SK-N-SH treated with all-trans-retinoic acid at 6 μM for 48 hours (cell line): ENCODE measurements around the gene ZNF423.
"Not testable (repeated sequence)": the region's sequence is repeated elsewhere in the genome, so short reads cannot be mapped to it uniquely, and the experiment has no call there.

Experiments
- ATAC-seq: fragments of 200-7000 bp; cut with Tn5 transposase; 3 replicates; pipeline ENCODE4 v1.9.1; 2020; ENCODE audit warnings: mild to moderate bottlenecking, moderate library complexity
- ARNTL ChIP-seq: fragments of 450-650 bp; formaldehyde crosslinking; IDR thresholded peaks from 2 replicates; pipeline ENCODE4 v1.5.0; 2020; ENCODE audit warnings: low read depth, mild to moderate bottlenecking, moderate library complexity, borderline replicate concordance
- BACH2 ChIP-seq: fragments of 250-450 bp; sonication (Bioruptor Pico); IDR thresholded peaks from 2 replicates; pipeline ENCODE4 v1.9.0; 2021; ENCODE audit warnings: mild to moderate bottlenecking, borderline replicate concordance
- CSDC2 ChIP-seq: fragments of 250-450 bp; sonication (Bioruptor Pico); IDR thresholded peaks from 2 replicates; pipeline ENCODE4 v1.5.0; 2020; ENCODE audit warnings: mild to moderate bottlenecking, moderate library complexity
- ESRRG ChIP-seq: fragments of 250-450 bp; sonication (Bioruptor Pico); IDR thresholded peaks from 2 replicates; pipeline ENCODE4 v1.6.1; 2021; ENCODE audit warnings: mild to moderate bottlenecking
- GLIS3 ChIP-seq: fragments of 250-450 bp; sonication (Bioruptor Pico); IDR thresholded peaks from 2 replicates; pipeline ENCODE4 v1.5.0; 2020; ENCODE audit warnings: mild to moderate bottlenecking, moderate library complexity
- ISL1 ChIP-seq: fragments of 250-450 bp; sonication (Bioruptor Pico); IDR thresholded peaks from 2 replicates; pipeline ENCODE4 v2.1.2; 2022; ENCODE audit warnings: mild to moderate bottlenecking, moderate library complexity
- OSR1 ChIP-seq: fragments of 250-450 bp; sonication (Bioruptor Pico); IDR thresholded peaks from 2 replicates; pipeline ENCODE4 v1.8.0; 2022; ENCODE audit warnings: moderate library complexity, mild to moderate bottlenecking, inconsistent platforms
- PPARA ChIP-seq: fragments of 250-450 bp; sonication (Bioruptor Pico); IDR thresholded peaks from 2 replicates; pipeline ENCODE4 v1.5.0; 2020; ENCODE audit warnings: mild to moderate bottlenecking, borderline replicate concordance
- SNAI2 ChIP-seq: fragments of 250-450 bp; sonication (Bioruptor Pico); IDR thresholded peaks from 2 replicates; pipeline ENCODE4 v1.5.0; 2020; ENCODE audit warnings: mild to moderate bottlenecking, moderate library complexity
- TCF4 ChIP-seq: fragments of 250-450 bp; sonication (Bioruptor Pico); IDR thresholded peaks from 2 replicates; pipeline ENCODE4 v1.8.0; 2021; ENCODE audit warnings: mild to moderate bottlenecking, moderate library complexity, borderline replicate concordance
- TOX ChIP-seq: fragments of 250-450 bp; sonication (Bioruptor Pico); IDR thresholded peaks from 2 replicates; pipeline ENCODE4 v1.8.0; 2021; ENCODE audit warnings: mild to moderate bottlenecking, moderate library complexity, borderline replicate concordance
- ZFP3 ChIP-seq: fragments of 250-450 bp; sonication (Bioruptor Pico); IDR thresholded peaks from 2 replicates; pipeline ENCODE4 v1.5.0; 2020; ENCODE audit warnings: mild to moderate bottlenecking, moderate library complexity
- ZFP30 ChIP-seq: fragments of 450-650 bp; formaldehyde crosslinking; IDR thresholded peaks from 2 replicates; pipeline ENCODE4 v1.5.0; 2022; ENCODE audit warnings: mild to moderate bottlenecking, moderate library complexity
- ZNF565 ChIP-seq: fragments of 450-650 bp; formaldehyde crosslinking; conservative IDR thresholded peaks from 2 replicates; pipeline ENCODE4 v1.5.0; 2020; ENCODE audit warnings: low read depth, mild to moderate bottlenecking, moderate library complexity
- ZNF70 ChIP-seq: fragments of 450-650 bp; formaldehyde crosslinking; IDR thresholded peaks from 2 replicates; pipeline ENCODE4 v1.5.0; 2020; ENCODE audit warnings: mild to moderate bottlenecking, moderate library complexity
- ZNF8 ChIP-seq: fragments of 450-650 bp; formaldehyde crosslinking; IDR thresholded peaks from 2 replicates; pipeline ENCODE4 v1.5.0; 2020; ENCODE audit warnings: mild to moderate bottlenecking, moderate library complexity
- TF ChIP-seq, protein P1 (sequence below): fragments of 250-450 bp; sonication (Bioruptor Pico); IDR thresholded peaks from 2 replicates; pipeline ENCODE4 v1.5.1; 2021; ENCODE audit warnings: mild to moderate bottlenecking, moderate library complexity
- TF ChIP-seq, protein P2 (sequence below): fragments of 250-450 bp; sonication (Bioruptor Pico); IDR thresholded peaks from 2 replicates; pipeline ENCODE4 v1.8.0; 2021; ENCODE audit warnings: low read depth, mild to moderate bottlenecking, moderate library complexity, borderline replicate concordance
- TF ChIP-seq, protein P3 (sequence below): fragments of 250-450 bp; sonication (Bioruptor Pico); IDR thresholded peaks from 2 replicates; pipeline ENCODE4 v1.5.0; 2020; ENCODE audit warnings: mild to moderate bottlenecking, moderate library complexity
- TF ChIP-seq, protein P4 (sequence below): fragments of 250-450 bp; sonication (Bioruptor Pico); IDR thresholded peaks from 2 replicates; pipeline ENCODE4 v1.8.0; 2020; ENCODE audit warnings: mild to moderate bottlenecking, moderate library complexity, borderline replicate concordance

ZNF423 gene

DNA sequence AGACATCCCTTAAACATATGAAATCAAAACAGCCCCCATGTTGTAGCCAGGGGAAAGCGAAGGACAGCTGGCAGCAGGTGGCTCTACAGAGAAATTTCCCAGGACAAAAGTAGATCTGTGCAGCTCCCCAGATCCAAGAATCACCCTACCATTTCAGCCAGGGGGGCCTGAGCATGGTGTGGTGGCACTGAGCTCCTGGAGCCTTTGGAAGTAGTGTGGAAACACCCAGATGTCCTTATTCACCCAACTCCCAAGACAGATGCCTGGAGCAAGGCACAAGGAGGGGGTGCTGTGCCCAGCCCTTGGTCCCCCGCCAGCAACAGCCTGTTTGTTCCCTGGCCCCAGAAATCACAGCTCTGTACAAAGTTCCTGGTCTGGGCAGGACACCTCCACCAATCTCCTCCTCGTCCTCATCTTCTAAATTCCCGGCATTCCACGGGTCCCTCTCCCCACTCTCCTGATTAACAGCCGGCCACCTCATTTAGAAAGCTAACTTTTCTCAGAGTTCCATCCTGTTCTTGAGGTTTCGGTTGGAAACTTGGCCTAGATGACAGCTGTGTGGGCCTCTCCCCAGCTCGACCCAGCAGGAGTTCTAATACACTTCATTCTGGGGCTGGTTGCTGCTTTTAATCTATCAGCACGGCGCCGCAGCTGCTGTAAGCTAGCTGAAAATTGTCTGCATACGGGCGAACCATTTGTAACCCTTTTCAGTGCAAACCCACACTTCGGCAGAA, 291.2 kb downstream of the ZNF423 start:
- no peak for ATAC-seq
- TF ChIP-seq, protein P1, sequence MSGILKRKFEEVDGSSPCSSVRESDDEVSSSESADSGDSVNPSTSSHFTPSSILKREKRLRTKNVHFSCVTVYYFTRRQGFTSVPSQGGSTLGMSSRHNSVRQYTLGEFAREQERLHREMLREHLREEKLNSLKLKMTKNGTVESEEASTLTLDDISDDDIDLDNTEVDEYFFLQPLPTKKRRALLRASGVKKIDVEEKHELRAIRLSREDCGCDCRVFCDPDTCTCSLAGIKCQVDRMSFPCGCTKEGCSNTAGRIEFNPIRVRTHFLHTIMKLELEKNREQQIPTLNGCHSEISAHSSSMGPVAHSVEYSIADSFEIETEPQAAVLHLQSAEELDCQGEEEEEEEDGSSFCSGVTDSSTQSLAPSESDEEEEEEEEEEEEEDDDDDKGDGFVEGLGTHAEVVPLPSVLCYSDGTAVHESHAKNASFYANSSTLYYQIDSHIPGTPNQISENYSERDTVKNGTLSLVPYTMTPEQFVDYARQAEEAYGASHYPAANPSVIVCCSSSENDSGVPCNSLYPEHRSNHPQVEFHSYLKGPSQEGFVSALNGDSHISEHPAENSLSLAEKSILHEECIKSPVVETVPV (CRISPR knock-in tag) = no peak
- TF ChIP-seq, protein P2, sequence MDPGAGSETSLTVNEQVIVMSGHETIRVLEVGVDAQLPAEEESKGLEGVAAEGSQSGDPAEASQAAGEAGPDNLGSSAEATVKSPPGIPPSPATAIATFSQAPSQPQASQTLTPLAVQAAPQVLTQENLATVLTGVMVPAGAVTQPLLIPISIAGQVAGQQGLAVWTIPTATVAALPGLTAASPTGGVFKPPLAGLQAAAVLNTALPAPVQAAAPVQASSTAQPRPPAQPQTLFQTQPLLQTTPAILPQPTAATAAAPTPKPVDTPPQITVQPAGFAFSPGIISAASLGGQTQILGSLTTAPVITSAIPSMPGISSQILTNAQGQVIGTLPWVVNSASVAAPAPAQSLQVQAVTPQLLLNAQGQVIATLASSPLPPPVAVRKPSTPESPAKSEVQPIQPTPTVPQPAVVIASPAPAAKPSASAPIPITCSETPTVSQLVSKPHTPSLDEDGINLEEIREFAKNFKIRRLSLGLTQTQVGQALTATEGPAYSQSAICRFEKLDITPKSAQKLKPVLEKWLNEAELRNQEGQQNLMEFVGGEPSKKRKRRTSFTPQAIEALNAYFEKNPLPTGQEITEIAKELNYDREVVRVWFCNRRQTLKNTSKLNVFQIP (CRISPR knock-in tag) = no peak
- TF ChIP-seq ESRRG (no peak), PPARA (CRISPR knock-in tag) (no peak), TCF4 (no peak), ZNF565 (CRISPR knock-in tag) (no peak), TOX (CRISPR knock-in tag) (no peak), OSR1 (CRISPR knock-in tag) (no peak), ZNF8 (CRISPR knock-in tag) (no peak), ZFP3 (CRISPR knock-in tag) (no peak), GLIS3 (CRISPR knock-in tag) (no peak)
- TF ChIP-seq, protein P3, sequence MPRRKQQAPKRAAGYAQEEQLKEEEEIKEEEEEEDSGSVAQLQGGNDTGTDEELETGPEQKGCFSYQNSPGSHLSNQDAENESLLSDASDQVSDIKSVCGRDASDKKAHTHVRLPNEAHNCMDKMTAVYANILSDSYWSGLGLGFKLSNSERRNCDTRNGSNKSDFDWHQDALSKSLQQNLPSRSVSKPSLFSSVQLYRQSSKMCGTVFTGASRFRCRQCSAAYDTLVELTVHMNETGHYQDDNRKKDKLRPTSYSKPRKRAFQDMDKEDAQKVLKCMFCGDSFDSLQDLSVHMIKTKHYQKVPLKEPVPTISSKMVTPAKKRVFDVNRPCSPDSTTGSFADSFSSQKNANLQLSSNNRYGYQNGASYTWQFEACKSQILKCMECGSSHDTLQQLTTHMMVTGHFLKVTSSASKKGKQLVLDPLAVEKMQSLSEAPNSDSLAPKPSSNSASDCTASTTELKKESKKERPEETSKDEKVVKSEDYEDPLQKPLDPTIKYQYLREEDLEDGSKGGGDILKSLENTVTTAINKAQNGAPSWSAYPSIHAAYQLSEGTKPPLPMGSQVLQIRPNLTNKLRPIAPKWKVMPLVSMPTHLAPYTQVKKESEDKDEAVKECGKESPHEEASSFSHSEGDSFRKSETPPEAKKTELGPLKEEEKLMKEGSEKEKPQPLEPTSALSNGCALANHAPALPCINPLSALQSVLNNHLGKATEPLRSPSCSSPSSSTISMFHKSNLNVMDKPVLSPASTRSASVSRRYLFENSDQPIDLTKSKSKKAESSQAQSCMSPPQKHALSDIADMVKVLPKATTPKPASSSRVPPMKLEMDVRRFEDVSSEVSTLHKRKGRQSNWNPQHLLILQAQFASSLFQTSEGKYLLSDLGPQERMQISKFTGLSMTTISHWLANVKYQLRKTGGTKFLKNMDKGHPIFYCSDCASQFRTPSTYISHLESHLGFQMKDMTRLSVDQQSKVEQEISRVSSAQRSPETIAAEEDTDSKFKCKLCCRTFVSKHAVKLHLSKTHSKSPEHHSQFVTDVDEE = no peak

DNA sequence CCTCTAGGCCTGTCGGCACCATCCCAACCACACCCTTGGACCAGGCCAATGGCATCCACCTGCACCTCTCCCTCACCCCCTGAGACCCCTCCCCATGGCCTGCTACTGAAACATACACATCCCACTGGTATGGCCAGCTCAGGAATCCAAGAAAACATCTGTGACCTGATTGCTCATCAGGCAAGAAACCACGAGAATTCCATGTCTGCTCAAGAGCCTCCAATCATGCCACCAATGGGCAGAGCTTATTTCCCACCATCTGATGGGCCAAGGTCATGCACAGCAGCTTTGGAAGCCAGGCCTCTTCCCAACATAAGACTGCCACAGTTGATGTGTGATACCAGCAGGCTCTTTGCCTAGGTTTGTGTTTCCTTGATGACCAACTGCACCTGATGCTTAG, 292.2 kb downstream of the ZNF423 start:
- no peak for TF ChIP-seq ARNTL (CRISPR knock-in tag)
- no peak for TF ChIP-seq ESRRG
- no peak for TF ChIP-seq ZNF8 (CRISPR knock-in tag)
- TF ChIP-seq, protein P2 (CRISPR knock-in tag) = no peak
- TF ChIP-seq, protein P1 (CRISPR knock-in tag) = no peak
- no peak for TF ChIP-seq ZFP3 (CRISPR knock-in tag)
- no peak for TF ChIP-seq PPARA (CRISPR knock-in tag)
- no peak for TF ChIP-seq ISL1 (CRISPR knock-in tag)
- no peak for TF ChIP-seq ZNF70
- TF ChIP-seq BACH2 (CRISPR knock-in tag) = no peak
- no peak for TF ChIP-seq TCF4
- no peak for TF ChIP-seq TOX (CRISPR knock-in tag)
- TF ChIP-seq, protein P3 = no peak
- TF ChIP-seq ZNF565 (CRISPR knock-in tag) = no peak
- TF ChIP-seq ZFP30 = no peak
- TF ChIP-seq, protein P4, sequence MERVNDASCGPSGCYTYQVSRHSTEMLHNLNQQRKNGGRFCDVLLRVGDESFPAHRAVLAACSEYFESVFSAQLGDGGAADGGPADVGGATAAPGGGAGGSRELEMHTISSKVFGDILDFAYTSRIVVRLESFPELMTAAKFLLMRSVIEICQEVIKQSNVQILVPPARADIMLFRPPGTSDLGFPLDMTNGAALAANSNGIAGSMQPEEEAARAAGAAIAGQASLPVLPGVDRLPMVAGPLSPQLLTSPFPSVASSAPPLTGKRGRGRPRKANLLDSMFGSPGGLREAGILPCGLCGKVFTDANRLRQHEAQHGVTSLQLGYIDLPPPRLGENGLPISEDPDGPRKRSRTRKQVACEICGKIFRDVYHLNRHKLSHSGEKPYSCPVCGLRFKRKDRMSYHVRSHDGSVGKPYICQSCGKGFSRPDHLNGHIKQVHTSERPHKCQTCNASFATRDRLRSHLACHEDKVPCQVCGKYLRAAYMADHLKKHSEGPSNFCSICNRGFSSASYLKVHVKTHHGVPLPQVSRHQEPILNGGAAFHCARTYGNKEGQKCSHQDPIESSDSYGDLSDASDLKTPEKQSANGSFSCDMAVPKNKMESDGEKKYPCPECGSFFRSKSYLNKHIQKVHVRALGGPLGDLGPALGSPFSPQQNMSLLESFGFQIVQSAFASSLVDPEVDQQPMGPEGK = no peak
- TF ChIP-seq SNAI2 (CRISPR knock-in tag) = no peak
- no peak for TF ChIP-seq GLIS3 (CRISPR knock-in tag)
- no peak for TF ChIP-seq CSDC2 (CRISPR knock-in tag)
- no peak for TF ChIP-seq OSR1 (CRISPR knock-in tag)
- no peak for ATAC-seq

DNA sequence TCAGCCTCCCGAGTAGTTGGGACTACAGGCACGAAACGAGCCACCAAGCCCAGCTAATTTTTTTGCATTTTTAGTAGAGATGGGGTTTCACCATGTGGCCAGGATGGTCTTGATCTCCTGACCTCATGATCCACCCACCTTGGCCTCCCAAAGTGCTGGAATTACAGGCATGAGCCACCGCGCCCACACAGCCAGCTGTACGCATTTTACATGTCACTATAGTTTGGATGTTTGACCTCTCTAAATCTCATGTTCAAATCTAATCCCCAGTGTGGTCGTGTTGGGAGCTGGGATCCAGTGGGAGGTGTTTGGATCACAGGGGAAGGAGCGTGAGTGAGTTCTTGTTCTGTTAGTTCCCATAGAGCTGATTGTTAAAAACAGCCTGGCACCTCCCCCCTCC, 293.0 kb downstream of the ZNF423 start:
- ATAC-seq = not testable (repeated sequence)
